GM21367 (cell line): ENCODE data around the gene CELSR1.

Source experiments
- ATAC-seq: cut with Tn5 transposase; IDR thresholded peaks from one replicate; pipeline ENCODE4 v1.9.1; 2021; ENCODE audit not compliant: unreplicated experiment

CELSR1 gene

DNA sequence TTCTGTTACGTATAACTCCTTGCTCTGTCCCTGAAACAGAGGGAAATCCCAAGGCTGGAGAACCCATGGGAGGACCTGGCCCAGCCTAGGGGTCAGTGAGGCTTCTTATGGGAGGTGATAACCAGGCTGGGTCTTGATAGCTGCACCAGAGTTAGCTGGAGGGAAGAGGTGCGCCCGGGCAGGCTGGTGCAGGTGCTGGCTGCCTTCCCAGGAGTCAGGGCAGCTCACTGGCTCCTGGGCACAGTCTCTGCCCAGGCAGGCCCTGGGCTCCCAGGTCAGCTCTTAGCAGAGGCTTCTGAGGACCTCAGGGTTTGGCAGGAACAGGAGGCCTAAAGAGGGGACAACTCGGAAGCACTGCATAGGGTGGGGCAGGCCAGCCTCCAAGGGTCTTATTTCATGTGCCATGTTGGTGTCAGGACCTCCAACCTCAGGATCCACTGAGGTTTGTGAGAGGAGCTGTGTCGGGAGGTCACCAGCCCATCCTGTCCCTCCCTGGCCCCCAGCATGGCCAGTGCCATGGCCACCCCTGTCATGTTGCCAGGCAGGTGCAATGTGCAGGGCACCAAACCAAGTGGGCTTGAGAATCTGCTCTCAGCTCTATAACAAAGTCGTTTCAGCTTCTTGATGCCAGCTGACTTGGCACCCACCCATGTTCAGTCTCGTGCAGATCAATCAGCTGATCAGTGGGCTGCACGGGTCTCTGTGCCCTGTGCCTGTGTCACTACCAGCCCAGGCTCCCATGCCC is 20.5 kb upstream of the CELSR1 start:
- no peak for ATAC-seq

DNA sequence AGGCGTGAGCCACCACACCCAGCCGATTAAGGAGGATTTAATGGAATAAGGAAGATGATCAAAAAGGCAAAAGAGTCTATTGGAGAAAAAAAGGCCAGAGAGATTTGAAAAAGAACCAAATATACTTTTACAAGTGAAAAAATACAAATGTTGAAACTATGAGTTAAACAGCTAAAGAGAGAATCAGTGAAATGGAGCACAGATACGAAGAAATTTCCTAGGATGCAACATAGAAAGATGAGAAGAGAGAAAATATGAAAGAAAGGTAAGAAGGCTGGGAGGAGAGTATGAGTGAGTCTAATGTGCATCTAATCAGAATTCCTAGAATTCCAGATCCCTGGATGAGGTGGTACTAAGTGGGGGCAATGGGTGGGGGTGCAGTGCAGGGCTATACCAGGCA is 19.4 kb upstream of the CELSR1 start:
- no peak for ATAC-seq

DNA sequence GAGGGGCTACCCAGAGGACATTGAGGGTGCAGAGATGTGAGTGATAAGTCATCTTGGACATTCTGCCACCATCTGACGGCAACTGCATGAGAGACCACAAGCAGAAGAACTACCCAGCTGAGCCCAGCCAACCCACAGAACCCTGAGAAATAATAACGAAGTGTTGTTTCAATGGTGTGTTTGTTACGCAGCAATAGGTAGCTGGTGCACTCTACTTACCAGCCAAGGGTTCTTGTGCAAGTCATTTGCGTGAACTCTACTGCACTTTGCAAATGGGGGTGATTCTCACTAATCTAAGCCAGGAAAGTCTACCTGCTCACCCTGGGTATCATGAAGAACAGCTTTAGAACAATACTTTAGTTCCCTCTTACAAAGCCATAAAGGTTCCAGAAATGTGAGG is 15.8 kb upstream of the CELSR1 start:
- no peak for ATAC-seq

DNA sequence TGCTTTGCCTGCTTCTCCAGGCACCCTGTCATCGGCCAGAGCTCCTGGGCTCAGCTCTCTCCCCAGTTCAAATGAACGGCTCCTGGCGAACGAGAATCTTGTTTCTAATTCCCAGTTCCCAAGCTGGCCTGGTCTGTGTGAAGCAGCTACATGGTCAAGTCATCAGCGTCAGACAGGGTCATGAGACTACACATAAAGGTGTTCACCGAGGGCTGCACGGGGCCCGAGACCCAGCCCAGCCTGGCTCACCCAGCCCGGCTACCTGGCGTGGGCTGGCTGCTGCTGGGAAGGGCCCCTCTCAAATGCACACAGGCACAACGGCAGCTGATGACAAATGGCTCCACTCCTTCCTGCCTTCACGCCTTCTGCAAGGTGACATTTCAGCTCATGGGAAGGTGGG is 14.6 kb upstream of the CELSR1 start:
- no peak for ATAC-seq

DNA sequence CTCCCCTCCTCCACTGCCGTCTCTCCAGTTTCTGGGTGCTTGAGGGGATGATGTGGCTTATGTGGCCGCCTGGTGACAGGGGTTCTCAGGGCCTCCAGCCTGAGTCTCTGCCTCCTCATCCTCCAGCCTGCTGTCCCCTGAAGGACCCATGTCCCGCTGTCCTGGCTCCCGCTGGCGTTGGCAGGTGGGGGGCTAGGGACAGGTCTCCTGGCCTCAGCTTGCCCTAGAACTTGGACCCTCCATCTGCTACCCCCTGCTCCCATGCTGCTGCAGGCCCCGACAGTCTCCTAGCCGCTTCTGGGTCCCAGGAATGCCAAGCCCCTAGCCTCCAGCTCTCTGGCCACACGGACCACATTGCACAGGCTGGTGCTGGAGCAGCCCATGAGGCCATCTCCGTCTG is 13.9 kb upstream of the CELSR1 start:
- no peak for ATAC-seq

DNA sequence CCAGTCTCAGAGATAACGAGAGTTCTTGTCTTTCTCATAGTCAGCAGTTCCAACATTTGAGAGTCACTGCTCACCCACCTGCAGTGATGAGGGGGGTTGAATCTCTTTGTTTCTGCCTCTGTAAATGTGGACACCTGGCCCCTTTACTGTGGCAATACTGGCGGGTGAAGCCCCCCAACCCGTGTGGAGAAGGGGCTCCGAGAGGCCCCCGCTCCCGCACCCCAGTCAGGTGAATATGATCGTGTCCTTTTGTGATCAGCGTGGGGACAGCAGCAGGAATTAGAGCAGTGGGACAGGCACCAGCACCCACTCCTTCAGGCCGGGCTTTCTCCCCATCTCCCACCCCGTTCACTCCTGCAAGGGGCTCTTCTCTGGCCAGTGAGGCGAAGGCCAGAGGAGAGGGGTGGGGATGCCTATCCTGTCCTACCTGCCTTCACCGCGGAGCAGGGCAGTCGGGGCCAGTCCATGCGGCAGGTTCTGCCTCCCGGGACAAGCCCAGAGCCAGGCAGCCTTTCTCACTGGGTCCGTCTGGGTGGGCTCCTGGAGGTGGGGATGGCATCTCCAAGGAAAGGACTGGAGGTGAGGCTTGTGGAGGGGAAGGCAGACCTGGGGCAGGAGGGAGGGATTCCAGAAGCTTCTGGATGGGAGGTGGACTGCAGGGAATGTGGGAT is 12.7 kb upstream of the CELSR1 start:
- no peak for ATAC-seq

DNA sequence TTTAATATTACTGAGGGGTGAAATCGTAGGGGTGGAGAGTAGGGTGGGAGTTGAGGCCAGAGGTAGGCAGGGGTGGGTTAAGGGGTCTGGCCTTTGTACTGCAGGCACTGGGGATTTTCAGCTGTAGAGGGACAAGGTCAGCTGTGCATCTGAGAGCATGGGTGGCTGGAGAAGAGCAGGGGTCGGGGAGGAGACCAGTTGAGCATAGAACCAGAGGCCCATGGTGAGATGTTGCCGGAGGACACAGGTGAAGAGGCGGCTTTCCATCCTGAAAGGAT is 12.1 kb upstream of the CELSR1 start:
- ATAC-seq: no peak

DNA sequence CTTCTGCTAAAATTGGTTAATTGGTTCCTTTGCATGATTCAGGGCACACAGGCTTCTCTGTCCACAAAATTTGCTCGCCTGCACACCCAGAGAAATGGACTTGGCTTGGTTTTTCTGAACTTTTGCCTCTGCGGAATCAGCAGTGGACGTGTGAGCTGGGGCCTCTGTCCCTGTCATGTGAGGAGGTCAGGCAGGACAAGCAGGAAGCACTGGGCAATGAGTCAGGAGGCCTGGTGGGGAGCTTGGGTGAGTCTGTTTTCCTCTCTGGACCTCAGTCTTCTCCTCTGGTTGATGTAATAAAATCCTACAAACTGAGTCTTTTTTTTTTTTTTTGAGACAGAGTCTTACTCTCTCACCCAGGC is 10.4 kb upstream of the CELSR1 start:
- no peak for ATAC-seq

DNA sequence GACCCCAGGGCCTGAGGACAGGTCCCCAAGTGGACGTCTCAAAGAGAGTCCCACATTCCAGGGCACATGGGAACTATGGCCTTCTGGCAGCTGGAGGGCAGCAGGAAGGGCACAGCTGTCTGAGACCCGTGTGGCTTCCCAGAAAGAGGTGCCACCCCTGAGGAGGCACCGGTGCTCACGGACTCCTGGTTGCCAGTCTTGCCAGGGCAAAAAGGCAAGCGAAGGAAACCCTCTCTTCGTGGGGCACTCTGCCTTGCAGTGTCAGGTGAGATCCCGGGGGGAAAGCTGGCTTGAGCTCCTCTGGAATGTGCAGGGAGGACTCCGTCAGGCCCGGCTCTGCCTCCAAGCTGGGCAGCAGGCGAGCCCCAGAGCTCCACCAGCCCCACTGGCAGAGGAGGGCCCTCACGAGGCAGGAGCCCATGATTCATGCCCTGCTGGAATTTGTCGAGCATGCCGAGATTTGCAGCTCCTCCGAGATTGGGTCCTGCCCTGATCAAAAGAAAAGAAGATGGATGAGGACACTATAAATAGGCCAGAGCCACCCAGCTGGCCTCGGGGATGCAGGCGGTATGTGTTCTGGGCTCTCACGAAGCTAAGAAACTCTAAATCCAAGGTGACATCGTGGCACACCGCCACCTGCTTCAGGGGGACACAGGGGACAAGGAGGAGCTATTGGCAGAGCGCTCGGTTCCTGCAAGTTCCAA is 9.9 kb upstream of the CELSR1 start:
- ATAC-seq: no peak

DNA sequence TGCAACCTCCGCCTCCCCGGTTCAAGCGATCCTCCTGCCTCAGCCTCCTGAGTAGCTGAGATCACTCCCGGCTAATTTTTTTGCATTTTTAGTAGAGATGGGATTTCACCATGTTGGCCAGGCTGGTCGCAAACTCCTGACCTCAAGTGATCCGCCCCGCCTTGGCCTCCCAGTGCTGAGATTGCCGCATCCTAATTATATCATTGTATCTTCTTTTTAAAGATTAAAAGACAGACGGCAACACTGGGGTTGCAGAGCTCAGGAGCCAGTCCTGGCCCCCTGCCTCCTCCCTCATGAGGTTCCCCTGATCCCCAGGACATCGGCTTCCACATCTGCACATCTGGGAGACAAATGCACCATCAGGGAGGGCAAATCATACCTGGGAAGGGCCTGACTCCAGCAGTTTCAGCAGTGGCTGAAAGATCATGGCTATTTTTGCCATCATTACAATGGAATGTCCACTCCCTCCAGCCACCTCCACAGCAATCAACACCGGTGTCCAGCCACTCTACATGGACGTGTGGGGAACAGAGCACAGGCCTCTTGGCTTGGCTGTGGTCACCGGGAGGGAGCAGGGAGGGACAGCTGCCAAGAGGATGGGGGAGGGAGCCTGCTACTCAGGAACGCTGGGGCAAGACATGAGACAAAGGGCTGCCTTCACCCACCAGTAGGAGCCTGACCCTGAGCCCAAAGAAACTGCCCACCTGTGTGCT is 9.2 kb upstream of the CELSR1 start:
- ATAC-seq: no peak

DNA sequence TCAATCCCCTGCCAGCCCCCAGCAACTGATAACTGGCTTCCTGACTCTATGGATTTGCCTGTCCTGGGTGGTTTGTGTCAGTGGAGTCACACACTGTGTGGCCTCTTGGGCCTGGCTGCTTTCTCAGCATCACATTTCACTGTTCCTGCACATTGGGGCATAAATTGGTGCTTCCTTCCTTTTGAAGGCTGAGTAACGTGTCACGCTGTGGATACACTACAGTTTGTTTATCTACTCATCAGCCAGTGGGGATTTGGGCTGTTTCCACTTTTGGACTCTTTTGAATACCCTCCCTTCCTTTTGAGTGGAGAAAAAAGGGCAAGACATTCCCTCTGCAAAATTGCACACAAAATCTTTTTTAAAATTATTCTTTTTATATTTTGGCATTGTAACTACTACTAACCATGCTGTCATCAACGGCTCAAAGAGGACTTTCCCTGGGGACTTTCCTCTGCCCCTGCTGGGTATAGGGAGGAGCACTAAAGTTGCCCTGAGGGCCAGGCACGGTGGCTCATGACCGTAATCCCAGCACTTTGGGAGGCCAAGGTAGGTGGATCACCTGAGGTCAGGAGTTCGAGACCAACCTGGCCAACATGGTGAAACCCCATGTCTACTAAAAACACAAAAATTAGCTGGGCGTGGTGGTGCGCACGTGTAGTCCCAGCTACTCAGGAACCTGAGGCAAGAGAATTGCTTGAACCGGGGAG is 7.8 kb upstream of the CELSR1 start:
- no peak for ATAC-seq

DNA sequence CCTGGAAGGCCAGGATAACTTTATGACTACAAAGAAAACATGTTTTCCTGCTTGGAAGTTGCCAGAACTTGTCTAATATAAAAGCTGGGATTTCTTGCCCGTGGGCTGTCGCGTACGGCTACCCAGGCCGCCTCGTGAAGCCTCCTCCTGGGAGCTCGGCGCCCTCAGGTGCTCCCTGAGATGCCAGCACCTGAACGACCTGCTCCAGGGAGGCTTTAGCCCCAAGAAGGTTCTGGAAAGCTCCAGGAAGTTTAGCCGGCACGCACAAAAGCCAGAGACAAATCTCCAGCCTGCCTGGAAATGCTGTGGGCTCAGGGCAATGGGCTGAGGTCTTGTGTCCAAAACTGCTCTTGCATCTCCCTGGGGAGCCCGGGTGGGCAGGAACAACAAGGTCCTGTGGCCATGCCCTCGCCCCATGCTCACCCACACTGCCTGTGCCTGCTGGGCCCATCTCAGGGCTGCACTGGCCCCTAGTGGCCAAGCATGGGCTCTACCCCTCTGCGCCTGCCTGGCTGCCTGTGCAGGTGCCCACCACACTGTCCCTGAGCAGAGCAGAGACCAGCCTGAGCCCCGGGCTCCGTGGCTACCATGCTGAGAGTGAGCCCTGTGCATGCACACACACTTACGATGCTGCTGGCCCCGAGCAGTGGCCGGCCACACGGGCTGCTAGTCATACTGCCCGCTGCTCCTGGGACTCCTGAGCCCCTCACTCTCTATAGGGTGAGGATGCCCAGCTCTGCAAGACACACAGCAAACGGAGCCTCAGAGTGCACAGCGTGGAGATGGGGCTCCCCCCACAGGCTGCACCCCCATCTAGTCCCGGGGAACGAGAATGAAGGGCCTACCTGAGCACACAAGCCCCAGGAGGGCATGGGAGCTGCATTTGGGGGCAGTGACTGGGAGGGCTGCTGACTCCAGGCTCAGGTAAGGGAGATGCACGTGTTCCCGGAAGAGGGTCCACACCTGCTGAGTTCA is 4.9 kb upstream of the CELSR1 start:
- ATAC-seq: no peak

DNA sequence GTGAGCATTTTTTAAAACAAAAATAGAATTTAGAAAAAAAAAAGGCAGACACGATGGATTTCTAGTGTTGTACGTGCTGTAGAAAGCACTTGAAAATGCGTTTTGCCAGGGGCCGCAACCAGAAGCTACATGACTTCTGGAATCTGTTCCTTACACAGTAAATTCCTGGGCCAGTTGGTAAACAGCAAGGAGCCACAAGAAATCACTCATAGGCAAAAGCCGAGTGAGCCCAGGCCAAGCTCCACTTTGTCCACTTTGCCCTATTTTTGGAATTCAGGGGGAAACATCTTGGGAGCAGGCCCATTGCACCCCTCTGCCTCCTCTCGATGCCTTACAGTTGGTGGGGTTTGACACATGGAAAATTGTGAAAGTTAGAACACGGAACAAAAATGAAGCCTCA is 4.1 kb upstream of the CELSR1 start:
- ATAC-seq: no peak

DNA sequence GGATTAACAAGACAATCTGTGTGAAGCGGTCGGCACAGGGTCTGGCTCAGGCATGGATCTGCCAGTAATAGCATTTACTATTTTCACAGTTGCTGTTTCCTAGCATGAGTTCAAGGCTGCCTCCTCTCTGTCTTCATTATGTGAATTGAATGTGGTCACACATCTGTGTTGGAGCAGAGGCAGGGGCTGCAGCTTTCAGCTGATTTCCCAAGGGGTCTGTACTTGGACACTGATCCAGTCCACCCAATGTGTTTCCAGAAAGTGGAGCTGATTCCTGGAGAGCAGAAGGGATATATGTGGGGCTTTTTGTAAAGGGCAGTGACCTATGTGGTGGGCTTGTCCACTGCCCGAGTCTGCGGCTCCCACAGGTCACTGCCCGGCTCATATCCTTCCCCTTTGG is 3.5 kb upstream of the CELSR1 start:
- no peak for ATAC-seq

DNA sequence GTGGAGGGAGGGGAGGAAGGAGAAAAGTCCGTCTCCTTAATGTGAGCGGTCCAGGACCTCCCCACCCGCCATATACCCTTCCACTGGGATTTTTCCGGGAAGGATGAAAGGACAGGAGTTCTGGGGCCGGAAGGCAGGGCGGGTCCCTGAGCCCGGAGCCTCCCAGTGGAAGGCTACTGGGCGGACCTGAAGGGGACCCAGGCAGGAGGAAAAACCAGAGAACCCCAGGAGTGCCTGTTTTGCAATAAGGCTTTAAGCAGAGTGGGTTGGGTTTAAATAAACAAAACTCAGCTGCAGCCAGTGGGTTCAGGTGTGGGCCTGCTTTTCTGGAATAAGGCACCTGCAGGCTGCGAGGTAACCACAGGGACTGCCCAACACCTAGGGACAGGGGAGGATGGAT is 1.7 kb upstream of the CELSR1 start:
- no peak for ATAC-seq

DNA sequence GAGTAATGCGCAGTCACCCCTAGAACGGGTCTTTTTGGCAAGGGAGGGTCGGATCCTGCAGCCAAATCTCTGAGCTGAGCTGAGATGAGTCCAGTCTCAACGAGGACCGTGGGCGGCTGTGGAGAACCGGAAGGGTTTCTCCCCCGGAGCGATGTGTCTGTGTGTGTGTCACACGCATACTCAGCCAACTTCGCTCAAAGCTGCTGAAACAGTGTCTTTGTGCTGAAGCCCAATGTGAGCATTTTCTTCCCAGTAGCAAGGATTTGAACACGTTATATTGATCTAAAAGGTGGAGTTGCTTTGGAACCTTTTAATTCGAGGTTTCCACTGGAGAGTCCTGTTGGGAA is 1.4 kb upstream of the CELSR1 start:
- no peak for ATAC-seq

DNA sequence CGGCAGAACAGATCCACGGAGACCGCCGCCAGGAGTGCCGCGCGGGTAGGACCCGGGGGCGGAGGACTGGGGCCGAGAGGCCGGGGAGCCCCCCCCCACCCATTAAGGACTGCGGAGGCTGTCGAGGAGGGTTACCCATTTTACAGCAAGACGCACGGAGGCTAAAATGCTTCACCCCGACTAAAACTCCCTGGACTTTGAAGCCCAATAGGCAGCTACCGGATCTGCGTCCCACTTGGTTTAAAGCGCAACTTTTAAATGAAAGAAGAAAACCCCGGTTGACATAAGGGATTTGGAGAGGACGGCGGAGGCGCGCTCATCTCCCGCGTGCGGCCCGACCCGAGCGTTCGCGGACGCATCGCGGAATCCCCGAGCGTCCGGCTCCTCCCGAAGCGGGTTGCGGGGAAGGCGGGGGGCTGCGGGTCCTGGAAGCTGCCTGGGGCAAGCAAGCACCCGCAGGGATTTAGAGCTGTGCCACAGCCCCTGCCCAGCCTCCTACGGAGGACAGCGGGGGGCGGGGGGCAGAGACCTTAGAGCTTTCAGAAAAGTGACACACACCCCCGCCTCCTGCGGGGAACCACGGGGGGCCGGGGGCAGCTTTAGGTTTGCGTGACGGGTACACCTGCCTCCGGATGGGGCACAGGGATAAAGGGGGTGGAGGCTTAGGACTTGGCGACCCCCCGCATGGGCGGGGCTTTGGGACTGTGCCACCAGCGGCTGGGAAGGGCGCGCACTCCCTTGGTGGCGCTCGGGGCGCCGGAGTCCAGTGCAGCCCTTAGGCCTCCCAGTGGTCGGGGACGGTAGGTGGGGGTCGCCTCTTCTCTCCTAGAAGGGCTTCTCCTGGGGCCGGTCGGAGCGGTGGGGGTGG is 760 bp upstream of the CELSR1 start:
- no peak for ATAC-seq

DNA sequence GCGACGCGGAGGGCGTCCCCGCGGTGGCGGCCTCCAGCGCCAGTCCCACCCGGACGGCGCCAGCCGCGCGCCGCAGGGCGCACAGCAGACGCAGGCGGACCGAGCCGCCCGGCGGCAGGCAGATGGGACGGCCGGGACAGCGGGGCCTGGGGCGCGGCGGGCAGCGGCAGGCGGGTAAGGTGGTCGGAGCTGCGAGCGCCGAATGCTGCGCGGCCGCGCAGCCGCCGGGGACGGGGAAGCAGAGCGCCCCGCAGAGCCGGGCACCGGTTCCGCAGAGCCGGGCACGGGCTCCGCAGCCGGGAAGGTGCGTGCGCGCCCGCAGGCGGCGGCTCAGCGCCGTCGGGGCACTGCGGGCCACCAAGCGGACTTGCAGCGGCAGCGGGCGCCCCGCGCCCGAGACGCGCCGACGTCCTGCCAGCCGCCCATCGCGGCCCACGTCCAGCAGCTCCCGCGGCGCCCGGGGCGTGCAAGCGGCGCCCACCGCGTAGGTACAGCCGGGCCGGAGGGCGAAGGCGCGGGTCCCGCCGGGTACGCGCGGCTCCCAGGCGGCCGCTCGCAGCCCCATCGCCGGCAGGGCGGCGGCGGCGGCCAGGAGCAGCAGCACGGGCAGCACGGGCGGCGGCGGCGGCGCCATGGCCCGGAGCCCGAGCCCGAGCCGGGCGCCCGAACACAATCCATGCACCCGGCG is 739 bp downstream of the CELSR1 start:
- no peak for ATAC-seq
